EL (cell line): ENCODE measurements around the gene CD300LG.
A peak's percentile ranks its signal among the peaks of the same experiment; 100 is the strongest.
"Not testable (repeated sequence)": the region's sequence is repeated elsewhere in the genome, so short reads cannot be mapped to it uniquely, and the experiment has no call there.

Source experiments
- DNase-seq: peaks from one replicate; pipeline ENCODE4 v3.0.0-alpha.2; 2016

CD300LG gene

GRCh38 chr17:43826206-43826605, 20.8 kb upstream of the CD300LG start:
- DNase-seq: no peak

- DNase-seq: no peak
Measured at GRCh38 chr17:43827596-43827995, 19.4 kb upstream of the CD300LG start.

GRCh38 chr17:43829738-43830137, 17.2 kb upstream of the CD300LG start:
- DNase-seq: no peak

- DNase-seq: no peak
Measured at GRCh38 chr17:43830510-43831140, 16.4 kb upstream of the CD300LG start.

- no peak for DNase-seq
Measured at GRCh38 chr17:43831633-43832032, 15.3 kb upstream of the CD300LG start.

GRCh38 chr17:43832168-43832975, 14.6 kb upstream of the CD300LG start:
- DNase-seq: peak; percentile 82

- DNase-seq: peak; percentile 77
Measured at GRCh38 chr17:43832976-43833829, 13.8 kb upstream of the CD300LG start, which contains the start of gene MPP3. MPP3 (minus strand) TSS chr17:43833146; CDS start chr17:43831906, 1,240 bp downstream.

- DNase-seq: peak; percentile 26
Measured at GRCh38 chr17:43834106-43834505, 12.9 kb upstream of the CD300LG start.

- DNase-seq: no peak
Measured at GRCh38 chr17:43839670-43840108, 7.3 kb upstream of the CD300LG start.

GRCh38 chr17:43840814-43841213, 6.2 kb upstream of the CD300LG start:
- DNase-seq: peak; percentile 51

- DNase-seq: no peak
Measured at GRCh38 chr17:43841282-43841681, 5.7 kb upstream of the CD300LG start.

- DNase-seq: not testable (repeated sequence)
Measured at GRCh38 chr17:43842091-43842974, 4.6 kb upstream of the CD300LG start.

GRCh38 chr17:43842975-43843325, 4.0 kb upstream of the CD300LG start:
- DNase-seq: no peak

GRCh38 chr17:43844241-43844640, 2.7 kb upstream of the CD300LG start:
- DNase-seq: no peak

- DNase-seq: no peak
Measured at GRCh38 chr17:43845766-43846165, 1.2 kb upstream of the CD300LG start.

GRCh38 chr17:43846221-43846712, 709 bp upstream of the CD300LG start:
- peak; percentile 68 for DNase-seq

- no peak for DNase-seq
Measured at GRCh38 chr17:43848601-43849000, 1.6 kb downstream of the CD300LG start.

GRCh38 chr17:43849116-43849515, 2.1 kb downstream of the CD300LG start:
- DNase-seq: no peak

- DNase-seq: no peak
Measured at GRCh38 chr17:43852571-43852970, 5.6 kb downstream of the CD300LG start.

- no peak for DNase-seq
Measured at GRCh38 chr17:43853546-43853945, 6.6 kb downstream of the CD300LG start.

- DNase-seq: no peak
Measured at GRCh38 chr17:43854498-43854897, 7.5 kb downstream of the CD300LG start.

- DNase-seq: no peak
Measured at GRCh38 chr17:43855061-43855460, 8.1 kb downstream of the CD300LG start.
